ENCODE results near the gene VCAN. TPM values are rescaled to one million over a fixed set of nuclear protein-coding genes. Genes with fewer than 3 reads are reported as not detected.

The VCAN gene
- polyA plus RNA-seq, 10 donors, result 216 to 365 (median 271) TPM

Other genes starting within 250 kb of the VCAN start
- under 1 TPM in 6 of 10 donors, not detected in 4; 0.04 to 0.76 (median 0.14) TPM for gene HAPLN1, start 249.1 kb downstream of the VCAN start, polyA plus RNA-seq (ENCODE audit: insufficient read length in 10 of 10)

All from muscle of back (tissue), 10 donors.